ENCODE results near the gene MRPS31.
"Not testable (repeated sequence)": the region's sequence is repeated elsewhere in the genome, so short reads cannot be mapped to it uniquely, and the experiment has no call there.

MRPS31 gene

GRCh38 chr13:40789275-40790153, 18.5 kb upstream of the MRPS31 start, which contains the start of gene SLC25A15:
Gene SLC25A15, plus strand, starts transcription at chr13:40789611. Its CDS starts 3,616 bp downstream, at chr13:40793227.
- DNase-seq (ENCODE audit: low read depth) = peak; percentile 70

GRCh38 chr13:40788540-40789274, 17.7 kb upstream of the MRPS31 start:
- not testable (repeated sequence) for DNase-seq (ENCODE audit: low read depth)

- no peak for DNase-seq (ENCODE audit: low read depth)
Measured at GRCh38 chr13:40787062-40787461, 16.1 kb upstream of the MRPS31 start.

GRCh38 chr13:40786568-40786996, 15.6 kb upstream of the MRPS31 start:
- DNase-seq (ENCODE audit: low read depth) = no peak

- no peak for DNase-seq (ENCODE audit: low read depth)
Measured at GRCh38 chr13:40784540-40784939, 13.6 kb upstream of the MRPS31 start.

- DNase-seq (ENCODE audit: low read depth) = not testable (repeated sequence)
Measured at GRCh38 chr13:40782971-40783370, 12.0 kb upstream of the MRPS31 start.

GRCh38 chr13:40781717-40782116, 10.7 kb upstream of the MRPS31 start:
- DNase-seq (ENCODE audit: low read depth) = no peak

GRCh38 chr13:40780822-40781401, 9.9 kb upstream of the MRPS31 start:
- no peak for DNase-seq (ENCODE audit: low read depth)

GRCh38 chr13:40779796-40780285, 8.9 kb upstream of the MRPS31 start:
- no peak for DNase-seq (ENCODE audit: low read depth)

- no peak for DNase-seq (ENCODE audit: low read depth)
Measured at GRCh38 chr13:40779049-40779448, 8.1 kb upstream of the MRPS31 start.

GRCh38 chr13:40777809-40778175, 6.8 kb upstream of the MRPS31 start:
- DNase-seq (ENCODE audit: low read depth) = no peak

GRCh38 chr13:40777166-40777808, 6.3 kb upstream of the MRPS31 start:
- DNase-seq (ENCODE audit: low read depth) = no peak

GRCh38 chr13:40776681-40777165, 5.7 kb upstream of the MRPS31 start:
- DNase-seq (ENCODE audit: low read depth) = peak; percentile 49

- DNase-seq (ENCODE audit: low read depth) = no peak
Measured at GRCh38 chr13:40776232-40776631, 5.2 kb upstream of the MRPS31 start.

GRCh38 chr13:40774672-40775071, 3.7 kb upstream of the MRPS31 start:
- DNase-seq (ENCODE audit: low read depth) = no peak

GRCh38 chr13:40772765-40773473, 1.9 kb upstream of the MRPS31 start:
- DNase-seq (ENCODE audit: low read depth) = no peak

GRCh38 chr13:40770609-40770933, 419 bp downstream of the MRPS31 start:
- DNase-seq (ENCODE audit: low read depth) = no peak

- no peak for DNase-seq (ENCODE audit: low read depth)
Measured at GRCh38 chr13:40769970-40770369, 1.0 kb downstream of the MRPS31 start.

GRCh38 chr13:40765602-40766001, 5.4 kb downstream of the MRPS31 start:
- no peak for DNase-seq (ENCODE audit: low read depth)

GRCh38 chr13:40764587-40765403, 6.2 kb downstream of the MRPS31 start:
- DNase-seq (ENCODE audit: low read depth) = no peak

- no peak for DNase-seq (ENCODE audit: low read depth)
Measured at GRCh38 chr13:40762849-40763248, 8.1 kb downstream of the MRPS31 start.
